MCF 10A (cell line): ENCODE data around the gene PHLDA3. TPM values are rescaled to one million over a fixed set of nuclear protein-coding genes. Genes with fewer than 3 reads are reported as not detected.

ENCODE experiments used
- BruUV-seq: library from RNA; stranded (reverse); fragments of 400-500 nt; replicated peaks from 2 replicates; lab custom pipeline; 2021; lab: Mats Ljungman, UMichigan
- CTCF ChIA-PET: fragments of 300-600 bp; sonication (Branson Sonifier 250); formaldehyde crosslinking; extraction: SDS; loops from one replicate; lab custom pipeline; 2021; ENCODE audit warnings: antibody characterized with exemption, inconsistent platforms; lab: Yijun Ruan, JAX
- POLR2A ChIA-PET: fragments of 300-600, 350-650 bp; sonication (Branson Sonifier 250); formaldehyde crosslinking; extraction: SDS; loops from one replicate; lab custom pipeline; 2020; ENCODE audit warnings: antibody characterized with exemption, inconsistent platforms; lab: Yijun Ruan, JAX
- DNase-seq: peaks from one replicate; pipeline ENCODE4 v3.0.0-alpha.2; 2018; ENCODE audit not compliant: unreplicated experiment
- H3K27ac Mint-ChIP-seq: one replicate; pipeline ENCODE4 v1.8.0; 2022; ENCODE audit warnings: mild to moderate bottlenecking, low read depth, mixed read lengths; ENCODE audit not compliant: unreplicated experiment
- H3K27me3 Mint-ChIP-seq: one replicate; pipeline ENCODE4 v1.8.0; 2022; ENCODE audit warnings: mixed read lengths; ENCODE audit not compliant: insufficient read depth, unreplicated experiment
- H3K36me3 Mint-ChIP-seq: one replicate; pipeline ENCODE4 v1.8.0; 2022; ENCODE audit warnings: mild to moderate bottlenecking, moderate library complexity, mixed read lengths; ENCODE audit not compliant: insufficient read depth, unreplicated experiment
- H3K4me1 Mint-ChIP-seq: one replicate; pipeline ENCODE4 v1.8.0; 2022; ENCODE audit warnings: mixed read lengths; ENCODE audit not compliant: insufficient read depth, unreplicated experiment
- H3K4me3 Mint-ChIP-seq: one replicate; pipeline ENCODE4 v1.8.0; 2022; ENCODE audit warnings: mild to moderate bottlenecking, moderate library complexity, mixed read lengths; ENCODE audit not compliant: unreplicated experiment
- H3K9me3 Mint-ChIP-seq: one replicate; pipeline ENCODE4 v1.8.0; 2022; ENCODE audit warnings: mixed read lengths; ENCODE audit not compliant: unreplicated experiment
- CTCF ChIP-seq: fragments of 200-600 bp; IDR thresholded peaks from one replicate; pipeline ENCODE4 v1.8.0; 2022; ENCODE audit warnings: antibody characterized with exemption, mild to moderate bottlenecking; ENCODE audit not compliant: unreplicated experiment
- intact Hi-C: fragments of 100-400 bp; cut with micrococcal nuclease; formaldehyde crosslinking; loops from 2 replicates; pipeline ENCODE4 v1.14.1; 2022
- total RNA-seq: library from RNA; stranded (reverse); gene quantifications from 2 replicates; pipeline ENCODE4 v1.2.3, GENCODE V29; 2022

Gene PHLDA3
- total RNA-seq, 1 experiment from 2014 or later = 169 TPM

GRCh38 chr1:201465698-201466290 is 3.2 kb downstream of the PHLDA3 start:
- H3K27me3 Mint-ChIP-seq = no peaks in the 10 kb centered on the region
- TF ChIP-seq CTCF = no peak
- intact Hi-C loops = loop anchor here (1.0 kb wide), 1 partner anchor 17 kb away; no protein-coding TSS in a partner anchor
- no peaks in the 10 kb centered on the region for H3K9me3 Mint-ChIP-seq
- peak overlapping the region; percentile 90 for H3K27ac Mint-ChIP-seq
- POLR2A ChIA-PET = interaction anchor here (0.8 to 43.8 kb wide), 7 partner anchors 9 to 205 kb away, joined by 3 to 1388 read pairs (median 14); partner anchors contain the start of genes CSRP1 and PHLDA3
- H3K36me3 Mint-ChIP-seq = peaks cover 82% of the 10 kb centered on the region
- peak overlapping the region; percentile 97 for H3K4me3 Mint-ChIP-seq
- CTCF ChIA-PET = interaction anchor here (0.7 to 70.3 kb wide), 4 partner anchors 17 to 77 kb away, joined by 4 to 3816 read pairs (median 202); partner anchors contain the start of gene CSRP1
- DNase-seq = no peak
- TSS peak; percentile 2 for BruUV-seq
- peaks cover 61% of the 10 kb centered on the region for H3K4me1 Mint-ChIP-seq

DNA sequence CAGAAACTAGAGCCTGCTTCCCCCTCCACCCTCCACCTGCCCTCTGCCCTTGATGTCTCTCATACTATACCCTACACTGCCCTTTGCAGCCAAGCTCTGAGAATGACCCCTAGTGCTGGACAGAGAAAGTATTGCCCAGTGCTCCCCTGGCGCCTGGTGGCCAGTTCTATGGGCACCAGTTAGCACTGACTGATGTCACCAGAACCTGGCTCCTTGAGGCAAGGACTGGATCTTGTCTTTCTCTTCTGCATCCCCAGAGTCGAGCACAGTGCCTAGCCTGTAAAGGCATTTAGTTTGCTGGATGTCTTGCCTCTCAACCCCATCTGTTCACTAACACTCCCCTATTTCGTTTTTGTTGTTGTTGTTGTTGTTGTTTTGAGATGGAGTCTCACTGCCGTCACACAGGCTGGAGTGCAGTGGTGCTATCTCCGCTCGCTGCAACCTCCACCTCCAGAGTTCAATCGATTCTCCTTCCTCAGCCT is 5.9 kb downstream of the PHLDA3 start:
- intact Hi-C loops = loop anchor here (2.0 kb wide), 2 partner anchors 26 to 28 kb away; no protein-coding TSS in a partner anchor
- Mint-ChIP-seq H3K9me3 (no peaks in the 10 kb centered on the region), H3K27me3 (no peaks in the 10 kb centered on the region), H3K4me1 (peaks cover 65% of the 10 kb centered on the region), H3K36me3 (peaks cover 71% of the 10 kb centered on the region), H3K4me3 (peak overlapping the region; percentile 97), H3K27ac (peak overlapping the region; percentile 93)
- POLR2A ChIA-PET = interaction anchor here (0.7 to 43.8 kb wide), 13 partner anchors 11 to 196 kb away, joined by 3 to 1388 read pairs (median 9); partner anchors contain the start of genes CSRP1 and PHLDA3
- peak; percentile 37 for TF ChIP-seq CTCF
- CTCF ChIA-PET = interaction anchor here (0.6 to 70.3 kb wide), 5 partner anchors 10 to 263 kb away, joined by 4 to 3816 read pairs (median 153); partner anchors contain the start of gene CSRP1
- DNase-seq = peak; percentile 74
- no TSS peak for BruUV-seq

GRCh38 chr1:201461645-201462441 is 7.1 kb downstream of the PHLDA3 start:
- H3K36me3 Mint-ChIP-seq = peaks cover 59% of the 10 kb centered on the region
- H3K4me3 Mint-ChIP-seq = peak overlapping the region; percentile 56
- intact Hi-C loops = loop anchor here (1.0 to 2.0 kb wide), 3 partner anchors 7 to 27 kb away; partner anchors contain the start of gene PHLDA3

More at GRCh38 chr1:201461645-201462441, 7.1 kb downstream of the PHLDA3 start:
- H3K9me3 Mint-ChIP-seq = no peaks in the 10 kb centered on the region
- H3K27ac Mint-ChIP-seq = peak overlapping the region; percentile 93
- H3K4me1 Mint-ChIP-seq = peaks cover 77% of the 10 kb centered on the region
- H3K27me3 Mint-ChIP-seq = no peaks in the 10 kb centered on the region
- POLR2A ChIA-PET = interaction anchor here (0.6 to 43.8 kb wide), 32 partner anchors 10 to 1503 kb away, joined by 3 to 1388 read pairs (median 5); partner anchors contain the start of genes CSRP1, IPO9, PHLDA3 and TIMM17A
- CTCF ChIA-PET = interaction anchor here (0.6 to 70.3 kb wide), 9 partner anchors 11 to 823 kb away, joined by 3 to 3816 read pairs (median 4); partner anchors contain the start of gene CSRP1
- peak; percentile 100 for DNase-seq
- TF ChIP-seq CTCF = no peak
- BruUV-seq = no TSS peak
